HepG2 (cell line): ENCODE results near the gene PTGDS. TPM values are rescaled to one million over a fixed set of nuclear protein-coding genes. Genes with fewer than 3 reads are reported as not detected.

Experiments
- ATF4 ChIP-seq, 2 experiments: fragments of 450-650 bp in 1 of 2; sonication (generic) in 1 of 2; formaldehyde crosslinking; IDR thresholded peaks; 2 replicates each; pipeline versions ENCODE4 v1.5.0 to v1.8.0; 2020 to 2022; ENCODE audit warnings: mild to moderate bottlenecking in 1 of 2, missing genetic modification reagents in 1 of 2
- GRHL1 ChIP-seq: sonication (generic); formaldehyde crosslinking; conservative IDR thresholded peaks from 2 replicates; pipeline ENCODE4 v1.8.0; 2022; ENCODE audit warnings: missing genetic modification reagents
- KAT2B ChIP-seq: fragments of 150-350 bp; IDR thresholded peaks from 2 replicates; pipeline ENCODE4 v1.6.1; 2014; ENCODE audit warnings: low read depth, low read length, borderline replicate concordance
- MAZ ChIP-seq, 2 experiments: sonication (generic) in 1 of 2; formaldehyde crosslinking in 1 of 2; IDR thresholded peaks; 2 replicates each; pipeline versions ENCODE4 v1.5.0 to v1.6.1; 2012 to 2020; ENCODE audit warnings: low read depth in 2 of 2, mild to moderate bottlenecking in 2 of 2, borderline replicate concordance in 1 of 2, improper control_type of control experiment in 1 of 2, low read length in 1 of 2, missing genetic modification reagents in 1 of 2, moderate library complexity in 1 of 2
- NCOR1 ChIP-seq: fragments of 200-600 bp; sonication (generic); IDR thresholded peaks from 2 replicates; pipeline ENCODE4 v1.7.0; 2017; ENCODE audit warnings: antibody characterized with exemption, low read length, borderline replicate concordance
- PRDM4 ChIP-seq: sonication (generic); formaldehyde crosslinking; IDR thresholded peaks from 2 replicates; pipeline ENCODE4 v1.9.0; 2021; ENCODE audit warnings: missing genetic modification reagents, borderline replicate concordance
- SATB2 ChIP-seq: sonication (generic); formaldehyde crosslinking; IDR thresholded peaks from 2 replicates; pipeline ENCODE4 v1.5.0; 2020; ENCODE audit warnings: missing genetic modification reagents
- SNAPC2 ChIP-seq: sonication (generic); formaldehyde crosslinking; IDR thresholded peaks from 2 replicates; pipeline ENCODE4 v1.8.1; 2022; ENCODE audit warnings: mild to moderate bottlenecking, missing genetic modification reagents
- SOX6 ChIP-seq, 2 experiments: fragments of 450-650 bp in 1 of 2; sonication (generic) in 1 of 2; formaldehyde crosslinking in 1 of 2; IDR thresholded peaks; 2 replicates each; pipeline versions ENCODE4 v1.4.0 to v1.6.1; 2017 to 2020; ENCODE audit warnings: antibody characterized with exemption in 1 of 2, mild to moderate bottlenecking in 1 of 2, missing genetic modification reagents in 1 of 2
- ZFP1 ChIP-seq: IDR thresholded peaks from 2 replicates; pipeline ENCODE4 v1.6.1; 2016
- ZMYM2 ChIP-seq: sonication (generic); formaldehyde crosslinking; IDR thresholded peaks from 2 replicates; pipeline ENCODE4 v1.8.0; 2022; ENCODE audit warnings: mild to moderate bottlenecking, missing genetic modification reagents
- ZNF333 ChIP-seq: sonication (generic); formaldehyde crosslinking; IDR thresholded peaks from 2 replicates; pipeline ENCODE4 v1.4.0; 2020; ENCODE audit warnings: mild to moderate bottlenecking, missing genetic modification reagents, borderline replicate concordance
- ZNF546 ChIP-seq: sonication (generic); formaldehyde crosslinking; conservative IDR thresholded peaks from 2 replicates; pipeline ENCODE4 v1.8.1; 2023; ENCODE audit warnings: mild to moderate bottlenecking, missing genetic modification reagents
- ZNF629 ChIP-seq: sonication (generic); formaldehyde crosslinking; conservative IDR thresholded peaks from 2 replicates; pipeline ENCODE4 v1.5.0; 2020; ENCODE audit warnings: missing genetic modification reagents
- ZNF646 ChIP-seq: sonication (generic); formaldehyde crosslinking; IDR thresholded peaks from 2 replicates; pipeline ENCODE4 v1.9.0; 2021; ENCODE audit warnings: mild to moderate bottlenecking, missing genetic modification reagents
- ZNF883 ChIP-seq: sonication (generic); formaldehyde crosslinking; IDR thresholded peaks from 2 replicates; pipeline ENCODE4 v1.5.1; 2020; ENCODE audit warnings: mild to moderate bottlenecking, missing genetic modification reagents; ENCODE audit errors: not compliant biosample characterization
- polyA plus RNA-seq, 8 experiments: library from polyadenylated mRNA; depleted of rRNA in 3 of 8; stranded (reverse) in 7 of 8; unstranded in 1 of 8; fragments of >200 nt; fragmentation: Illumina TruSeq in 4 of 8; extraction: Trizol in 4 of 8; gene quantifications; 2 replicates each; pipeline versions ENCODE4 v1.2.1 to v1.2.3, GENCODE V29; 2011 to 2016; ENCODE audit warnings: low read depth in 4 of 8, missing spikeins in 1 of 8, mixed read lengths in 1 of 8; ENCODE audit not compliant: insufficient read depth in 1 of 8
- total RNA-seq, 5 experiments: library from RNA; depleted of rRNA; stranded (reverse); fragments of >200 nt; fragmentation: Illumina TruSeq; extraction: Trizol; gene quantifications; 2 replicates each; pipeline ENCODE4 v1.2.3, GENCODE V29; 2016; ENCODE audit warnings: low read depth in 1 of 5

The PTGDS gene
- total and polyA plus RNA-seq, 2 of the 13 experiments (the other 11 are each of a cell fraction or from before 2014, with no cell fraction given): 0.33 to 0.50 TPM

- TF ChIP-seq GRHL1 (no peak), ZNF333 (no peak), ZNF546 (CRISPR knock-in tag) (no peak), KAT2B (no peak), SATB2 (CRISPR knock-in tag) (no peak), ZNF646 (CRISPR knock-in tag) (no peak), SNAPC2 (CRISPR knock-in tag) (no peak), ZNF629 (CRISPR knock-in tag) (no peak), SOX6 (IDR thresholded peaks at IDR 0.05) (no peak), SOX6 (CRISPR knock-in tag; IDR thresholded peaks at IDR 0.05) (no peak), PRDM4 (CRISPR knock-in tag) (no peak), ZMYM2 (CRISPR knock-in tag) (no peak), ATF4 (CRISPR knock-in tag; IDR thresholded peaks at IDR 0.05) (no peak), ZFP1 (CRISPR knock-in tag) (no peak), ZNF883 (CRISPR knock-in tag) (no peak), MAZ (IDR thresholded peaks at IDR 0.05; ENCODE audit: borderline replicate concordance, low read depth, low read length) (no peak), MAZ (CRISPR knock-in tag; IDR thresholded peaks at IDR 0.05; ENCODE audit: low read depth) (no peak), NCOR1 (no peak)
Observed at GRCh38 chr9:136996361-136997292, 19.3 kb downstream of the PTGDS start, which contains the start of gene CLIC3 (continued).
